Loucy (cell line): ENCODE results near the gene LCA5.

Experiments
- EZH2phosphoT487 ChIP-seq: fragments of 200-600 bp; IDR thresholded peaks from 2 replicates; pipeline ENCODE4 v1.6.1; 2018; ENCODE audit warnings: antibody characterized with exemption, mild to moderate bottlenecking, moderate library complexity, borderline replicate concordance
- TF ChIP-seq, protein P1 (sequence below): fragments of 200-600 bp; sonication (generic); conservative IDR thresholded peaks from 2 replicates; pipeline ENCODE4 v1.5.1; 2014; ENCODE audit warnings: mild to moderate bottlenecking, antibody characterized with exemption, low read length

DNA sequence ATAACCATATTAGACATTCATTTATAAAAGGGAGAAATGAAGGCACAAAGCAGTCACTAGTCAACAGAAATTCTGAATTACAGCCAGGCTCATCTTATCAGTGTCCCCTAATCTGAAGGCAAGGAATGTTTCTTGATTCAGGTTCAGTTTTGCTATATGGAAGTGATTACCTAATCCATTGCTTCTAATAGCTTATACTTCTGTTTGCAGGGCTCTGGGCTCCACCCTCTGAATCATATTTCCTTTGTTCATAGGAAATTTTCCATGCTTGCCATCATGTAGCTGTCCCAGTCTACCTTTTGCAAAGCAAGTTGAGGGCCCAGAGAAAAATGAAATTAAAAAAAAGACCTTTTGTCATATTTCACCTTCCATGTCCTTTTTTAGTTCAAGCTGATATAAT is 96.0 kb downstream of the LCA5 start:
- TF ChIP-seq, protein P1, sequence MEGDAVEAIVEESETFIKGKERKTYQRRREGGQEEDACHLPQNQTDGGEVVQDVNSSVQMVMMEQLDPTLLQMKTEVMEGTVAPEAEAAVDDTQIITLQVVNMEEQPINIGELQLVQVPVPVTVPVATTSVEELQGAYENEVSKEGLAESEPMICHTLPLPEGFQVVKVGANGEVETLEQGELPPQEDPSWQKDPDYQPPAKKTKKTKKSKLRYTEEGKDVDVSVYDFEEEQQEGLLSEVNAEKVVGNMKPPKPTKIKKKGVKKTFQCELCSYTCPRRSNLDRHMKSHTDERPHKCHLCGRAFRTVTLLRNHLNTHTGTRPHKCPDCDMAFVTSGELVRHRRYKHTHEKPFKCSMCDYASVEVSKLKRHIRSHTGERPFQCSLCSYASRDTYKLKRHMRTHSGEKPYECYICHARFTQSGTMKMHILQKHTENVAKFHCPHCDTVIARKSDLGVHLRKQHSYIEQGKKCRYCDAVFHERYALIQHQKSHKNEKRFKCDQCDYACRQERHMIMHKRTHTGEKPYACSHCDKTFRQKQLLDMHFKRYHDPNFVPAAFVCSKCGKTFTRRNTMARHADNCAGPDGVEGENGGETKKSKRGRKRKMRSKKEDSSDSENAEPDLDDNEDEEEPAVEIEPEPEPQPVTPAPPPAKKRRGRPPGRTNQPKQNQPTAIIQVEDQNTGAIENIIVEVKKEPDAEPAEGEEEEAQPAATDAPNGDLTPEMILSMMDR, result no peak
- no peak for TF ChIP-seq EZH2phosphoT487
